Keratinocyte (primary cell): Measurements from ENCODE around the gene PARP1.

Experiments used
- EZH2 ChIP-seq: IDR thresholded peaks from one replicate; pipeline ENCODE4 v1.6.1; 2012; ENCODE audit warnings: inconsistent platforms, mild to moderate bottlenecking, low read length, moderate library complexity
- TF ChIP-seq, protein P1 (sequence below), 3 experiments: IDR thresholded peaks in 1 of 3; conservative IDR thresholded peaks in 1 of 3; optimal IDR thresholded peaks in 1 of 3; 2 replicates in 2 of 3; 3 replicates in 1 of 3; pipeline versions ENCODE3 to v1.5.1; 2011; ENCODE audit warnings: low read length in 3 of 3, mild to moderate bottlenecking in 3 of 3, moderate library complexity in 2 of 3, control low read depth in 1 of 3, inconsistent platforms in 1 of 3; ENCODE audit not compliant: insufficient read depth in 2 of 3; ENCODE audit errors: extremely low read depth in 1 of 3

DNA sequence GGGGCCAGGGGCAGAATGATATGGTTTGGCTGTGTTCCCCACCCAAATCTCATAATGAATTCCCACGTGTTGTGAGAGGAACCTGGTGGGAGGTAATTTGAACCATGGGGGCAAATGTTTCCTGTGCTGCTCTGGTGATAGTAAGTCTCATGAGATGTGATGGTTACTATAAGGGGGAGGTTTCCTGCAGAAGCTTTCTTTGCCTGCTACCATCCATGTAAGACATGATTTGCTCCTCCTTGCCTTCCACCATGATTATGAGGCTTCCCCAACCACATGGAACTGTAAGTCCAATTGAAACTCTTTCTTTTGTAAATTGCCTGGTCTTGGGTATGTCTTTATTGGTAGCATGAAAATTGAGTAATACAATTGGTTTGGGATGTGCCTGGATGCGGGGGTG, 65.2 kb downstream of the PARP1 start:
- TF ChIP-seq, protein P1, sequence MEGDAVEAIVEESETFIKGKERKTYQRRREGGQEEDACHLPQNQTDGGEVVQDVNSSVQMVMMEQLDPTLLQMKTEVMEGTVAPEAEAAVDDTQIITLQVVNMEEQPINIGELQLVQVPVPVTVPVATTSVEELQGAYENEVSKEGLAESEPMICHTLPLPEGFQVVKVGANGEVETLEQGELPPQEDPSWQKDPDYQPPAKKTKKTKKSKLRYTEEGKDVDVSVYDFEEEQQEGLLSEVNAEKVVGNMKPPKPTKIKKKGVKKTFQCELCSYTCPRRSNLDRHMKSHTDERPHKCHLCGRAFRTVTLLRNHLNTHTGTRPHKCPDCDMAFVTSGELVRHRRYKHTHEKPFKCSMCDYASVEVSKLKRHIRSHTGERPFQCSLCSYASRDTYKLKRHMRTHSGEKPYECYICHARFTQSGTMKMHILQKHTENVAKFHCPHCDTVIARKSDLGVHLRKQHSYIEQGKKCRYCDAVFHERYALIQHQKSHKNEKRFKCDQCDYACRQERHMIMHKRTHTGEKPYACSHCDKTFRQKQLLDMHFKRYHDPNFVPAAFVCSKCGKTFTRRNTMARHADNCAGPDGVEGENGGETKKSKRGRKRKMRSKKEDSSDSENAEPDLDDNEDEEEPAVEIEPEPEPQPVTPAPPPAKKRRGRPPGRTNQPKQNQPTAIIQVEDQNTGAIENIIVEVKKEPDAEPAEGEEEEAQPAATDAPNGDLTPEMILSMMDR (optimal IDR thresholded peaks at IDR 0.05 in 1 of 3, IDR thresholded peaks at IDR 0.05 in 1 of 3, conservative IDR thresholded peaks at IDR 0.05 in 1 of 3; ENCODE audit: extremely low read depth in 1 of 3, insufficient read depth in 2 of 3, low read length in 3 of 3): no peak
- TF ChIP-seq EZH2: no peak
